Liver (tissue), 9 donors: Measurements from ENCODE around the gene AATK. TPM values are rescaled to one million over a fixed set of nuclear protein-coding genes. Genes with fewer than 3 reads are reported as not detected.

Experiments
- DNase-seq: peaks from one replicate; pipeline ENCODE4 v3.0.0-alpha.2; 2017; ENCODE audit warnings: low spot score
- H3K27ac ChIP-seq, 2 donors: one replicate each; pipeline ENCODE4 v1.7.0; 2013; ENCODE audit warnings: inconsistent platforms in 2 of 2, low read length in 2 of 2, control low read depth in 1 of 2, low read depth in 1 of 2, mild to moderate bottlenecking in 1 of 2
- H3K27me3 ChIP-seq, 4 donors: one replicate each; pipeline versions ENCODE4 v1.6.1 to v1.7.0; 2013; ENCODE audit warnings: low read length in 3 of 4, inconsistent platforms in 1 of 4, mild to moderate bottlenecking in 1 of 4, moderate library complexity in 1 of 4; ENCODE audit not compliant: control insufficient read depth in 4 of 4, insufficient read depth in 4 of 4
- H3K36me3 ChIP-seq, 4 donors: one replicate each; pipeline versions ENCODE4 v1.6.1 to v1.7.0; 2013; ENCODE audit warnings: low read length in 3 of 4, mild to moderate bottlenecking in 3 of 4, low read depth in 1 of 4, moderate library complexity in 1 of 4; ENCODE audit not compliant: control insufficient read depth in 4 of 4, insufficient read depth in 3 of 4
- H3K4me1 ChIP-seq, 4 donors: one replicate each; pipeline versions ENCODE4 v1.6.1 to v1.7.0; 2013; ENCODE audit warnings: low read length in 3 of 4, mild to moderate bottlenecking in 3 of 4, moderate library complexity in 1 of 4; ENCODE audit not compliant: control insufficient read depth in 4 of 4, insufficient read depth in 4 of 4
- H3K4me3 ChIP-seq, 3 donors: one replicate each; pipeline versions ENCODE4 v1.6.1 to v1.7.0; 2013; ENCODE audit warnings: low read length in 3 of 3, control low read depth in 1 of 3, low read depth in 1 of 3, mild to moderate bottlenecking in 1 of 3
- H3K9ac ChIP-seq, 2 donors: one replicate each; pipeline ENCODE4 v1.7.0; 2013; ENCODE audit warnings: low read length in 2 of 2, mild to moderate bottlenecking in 2 of 2, moderate library complexity in 2 of 2, control low read depth in 1 of 2, low read depth in 1 of 2
- H3K9me3 ChIP-seq, 4 donors: one replicate each; pipeline versions ENCODE4 v1.6.1 to v1.7.0; 2013; ENCODE audit warnings: low read length in 3 of 4; ENCODE audit not compliant: control insufficient read depth in 4 of 4
- ATF3 ChIP-seq: IDR thresholded peaks from 2 replicates; pipeline ENCODE4 v1.6.1; 2016; ENCODE audit warnings: antibody characterized with exemption
- EGR1 ChIP-seq, 2 donors: IDR thresholded peaks; 2 replicates each; pipeline ENCODE4 v1.6.1; 2016 to 2018; ENCODE audit warnings: antibody characterized with exemption in 2 of 2, low read depth in 2 of 2
- FOXA1 ChIP-seq: IDR thresholded peaks from 2 replicates; pipeline ENCODE4 v1.6.1; 2016; ENCODE audit warnings: antibody characterized with exemption
- FOXA2 ChIP-seq: IDR thresholded peaks from 2 replicates; pipeline ENCODE4 v1.6.1; 2016; ENCODE audit warnings: antibody characterized with exemption
- GABPA ChIP-seq, 2 donors: IDR thresholded peaks in 1 of 2; conservative IDR thresholded peaks in 1 of 2; 2 replicates each; pipeline ENCODE4 v1.6.1; 2016; ENCODE audit warnings: antibody characterized with exemption in 2 of 2, mild to moderate bottlenecking in 1 of 2, moderate library complexity in 1 of 2
- HNF4A ChIP-seq, 2 donors: conservative IDR thresholded peaks; 2 replicates each; pipeline ENCODE4 v1.6.1; 2016; ENCODE audit warnings: antibody characterized with exemption in 2 of 2, mild to moderate bottlenecking in 2 of 2
- HNF4G ChIP-seq: IDR thresholded peaks from 2 replicates; pipeline ENCODE4 v1.6.1; 2016; ENCODE audit warnings: antibody characterized with exemption
- JUND ChIP-seq, 2 donors: IDR thresholded peaks; 2 replicates each; pipeline ENCODE4 v1.6.1; 2016; ENCODE audit warnings: antibody characterized with exemption in 2 of 2
- NR2F2 ChIP-seq: IDR thresholded peaks from 2 replicates; pipeline ENCODE4 v1.6.1; 2016; ENCODE audit warnings: antibody characterized with exemption
- RAD21 ChIP-seq, 2 donors: IDR thresholded peaks; 2 replicates each; pipeline ENCODE4 v1.6.1; 2016; ENCODE audit warnings: antibody characterized with exemption in 2 of 2, mild to moderate bottlenecking in 2 of 2
- RXRA ChIP-seq, 2 donors: IDR thresholded peaks; 2 replicates each; pipeline ENCODE4 v1.6.1; 2017 to 2018; ENCODE audit warnings: antibody characterized with exemption in 2 of 2, mild to moderate bottlenecking in 1 of 2
- SP1 ChIP-seq: IDR thresholded peaks from 2 replicates; pipeline ENCODE4 v1.6.1; 2018; ENCODE audit warnings: antibody characterized with exemption, mild to moderate bottlenecking
- TAF1 ChIP-seq: conservative IDR thresholded peaks from 2 replicates; pipeline ENCODE4 v1.6.1; 2016; ENCODE audit warnings: antibody characterized with exemption, mild to moderate bottlenecking
- YY1 ChIP-seq: IDR thresholded peaks from 2 replicates; pipeline ENCODE4 v1.6.1; 2016; ENCODE audit warnings: antibody characterized with exemption, mild to moderate bottlenecking
- WGBS: extraction: QIAGEN DNeasy Blood & Tissue Kit; methylation state at CpG from one replicate; pipeline ENCODE4 v1.1.7; 2013; 5-methylcytosine and 5-hydroxymethylcytosine counted together
- polyA plus RNA-seq, 2 donors: library from polyadenylated mRNA; stranded (reverse) in 1 of 2; unstranded in 1 of 2; fragments of 200-250 nt in 1 of 2; fragments of >200 nt in 1 of 2; fragmentation: Nextera tagmentation in 1 of 2; extraction: Ambion mirVana in 1 of 2; gene quantifications; one replicate each; pipeline versions ENCODE4 v1.2.1 to v1.2.3, GENCODE V29; 2013 to 2015
- total RNA-seq, 2 donors: library from RNA; depleted of rRNA; stranded (reverse); fragments of >200 nt; gene quantifications; one replicate each; pipeline ENCODE4 v1.2.3, GENCODE V29; 2014
- TF ChIP-seq, protein P1 (sequence below): fragments of 150-350 bp; IDR thresholded peaks from 2 replicates; pipeline ENCODE4 v1.5.1; 2017; ENCODE audit warnings: improper control_type of control experiment, low read depth, low read length; ENCODE audit not compliant: missing input control
- TF ChIP-seq, protein P2 (sequence below): IDR thresholded peaks from 2 replicates; pipeline ENCODE4 v1.6.1; 2016; ENCODE audit warnings: antibody characterized with exemption, mild to moderate bottlenecking
- TF ChIP-seq, protein P3 (sequence below): IDR thresholded peaks from 2 replicates; pipeline ENCODE4 v1.6.1; 2016; ENCODE audit warnings: antibody characterized with exemption
- TF ChIP-seq, protein P4 (sequence below): IDR thresholded peaks from 2 replicates; pipeline ENCODE4 v1.6.1; 2016; ENCODE audit warnings: antibody characterized with exemption
- donor health status: healthy.
- donor health status: healthy.
- donor health status: healthy.
- donor health status: healthy.
- donor health status: healthy.

Gene AATK
- total and polyA plus RNA-seq, 4 donors: 0.24 to 2.3 (median 0.62) TPM

- DNase-seq: no peak
- peaks cover 0 to 20% (median 1%) of the 10 kb centered on the region in 4 donors for H3K36me3 ChIP-seq
- TF ChIP-seq SP1 (no peak), TAF1 (no peak), RAD21 (IDR thresholded peaks at IDR 0.05) (no peak), NR2F2 (no peak), JUND (IDR thresholded peaks at IDR 0.05) (no peak), FOXA2 (no peak)
- WGBS: 96% methylated on average over 11 of the region's 11 CpGs
- no peak overlapping the region for H3K4me3 ChIP-seq
- H3K27me3 ChIP-seq: no peaks in the 10 kb centered on the region
- H3K27ac ChIP-seq: no peak overlapping the region
- H3K9ac ChIP-seq: no peak overlapping the region
- no peaks in the 10 kb centered on the region for H3K9me3 ChIP-seq
- peaks cover 10 to 44% (median 23%) of the 10 kb centered on the region in 4 donors for H3K4me1 ChIP-seq
Observed at GRCh38 chr17:81115219-81115618, 50.8 kb downstream of the AATK start.

DNA sequence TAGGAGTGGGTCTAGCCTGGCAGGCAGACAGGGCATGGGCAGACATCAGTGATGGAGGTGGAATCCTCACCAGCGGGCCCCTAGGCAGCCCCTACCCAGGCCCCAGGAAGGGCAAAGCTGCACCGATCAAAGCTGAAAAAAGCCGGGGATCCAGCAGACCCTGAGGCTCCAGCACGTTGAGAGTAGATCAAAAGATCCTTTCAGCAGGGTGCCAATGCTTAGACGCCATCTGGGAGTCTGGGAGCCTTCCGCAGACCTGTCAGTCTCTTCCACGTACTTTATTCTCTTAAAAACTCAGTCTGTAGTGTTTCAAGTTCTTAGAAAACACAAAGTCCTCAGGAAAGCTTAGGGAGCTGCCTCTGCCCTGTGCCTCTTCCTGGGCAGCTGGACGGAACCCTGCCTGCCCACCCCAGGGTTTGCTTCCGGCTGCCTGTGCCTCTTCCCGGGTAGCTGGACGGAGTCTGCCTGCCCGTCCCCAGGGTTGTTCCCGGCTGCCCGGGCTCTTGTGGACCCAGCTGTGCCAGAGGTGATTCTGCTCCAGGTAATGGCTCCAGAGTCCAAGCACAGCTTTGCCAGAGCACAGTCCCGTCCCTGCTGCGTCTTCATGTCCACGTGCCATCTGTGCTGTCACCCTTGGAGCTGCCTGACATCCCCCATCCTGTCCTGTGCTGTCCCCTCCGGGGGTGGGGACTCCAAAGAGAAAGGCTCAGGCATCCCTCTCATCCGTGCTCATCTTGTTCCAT is 51.5 kb downstream of the AATK start:
- DNase-seq: no peak
- 80% methylated on average over 19 of the region's 19 CpGs for WGBS
- TF ChIP-seq, protein P1, sequence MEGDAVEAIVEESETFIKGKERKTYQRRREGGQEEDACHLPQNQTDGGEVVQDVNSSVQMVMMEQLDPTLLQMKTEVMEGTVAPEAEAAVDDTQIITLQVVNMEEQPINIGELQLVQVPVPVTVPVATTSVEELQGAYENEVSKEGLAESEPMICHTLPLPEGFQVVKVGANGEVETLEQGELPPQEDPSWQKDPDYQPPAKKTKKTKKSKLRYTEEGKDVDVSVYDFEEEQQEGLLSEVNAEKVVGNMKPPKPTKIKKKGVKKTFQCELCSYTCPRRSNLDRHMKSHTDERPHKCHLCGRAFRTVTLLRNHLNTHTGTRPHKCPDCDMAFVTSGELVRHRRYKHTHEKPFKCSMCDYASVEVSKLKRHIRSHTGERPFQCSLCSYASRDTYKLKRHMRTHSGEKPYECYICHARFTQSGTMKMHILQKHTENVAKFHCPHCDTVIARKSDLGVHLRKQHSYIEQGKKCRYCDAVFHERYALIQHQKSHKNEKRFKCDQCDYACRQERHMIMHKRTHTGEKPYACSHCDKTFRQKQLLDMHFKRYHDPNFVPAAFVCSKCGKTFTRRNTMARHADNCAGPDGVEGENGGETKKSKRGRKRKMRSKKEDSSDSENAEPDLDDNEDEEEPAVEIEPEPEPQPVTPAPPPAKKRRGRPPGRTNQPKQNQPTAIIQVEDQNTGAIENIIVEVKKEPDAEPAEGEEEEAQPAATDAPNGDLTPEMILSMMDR: no peak
- TF ChIP-seq NR2F2: no peak
- TF ChIP-seq JUND (IDR thresholded peaks at IDR 0.05): no peak
- no peak for TF ChIP-seq EGR1 (IDR thresholded peaks at IDR 0.05; ENCODE audit: low read depth in 2 of 2)
- no peak for TF ChIP-seq GABPA (IDR thresholded peaks at IDR 0.05 in 1 of 2, conservative IDR thresholded peaks at IDR 0.05 in 1 of 2)
- TF ChIP-seq YY1: no peak
- no peak for TF ChIP-seq TAF1
- no peak for TF ChIP-seq SP1
- TF ChIP-seq ATF3: no peak
- TF ChIP-seq, protein P2, sequence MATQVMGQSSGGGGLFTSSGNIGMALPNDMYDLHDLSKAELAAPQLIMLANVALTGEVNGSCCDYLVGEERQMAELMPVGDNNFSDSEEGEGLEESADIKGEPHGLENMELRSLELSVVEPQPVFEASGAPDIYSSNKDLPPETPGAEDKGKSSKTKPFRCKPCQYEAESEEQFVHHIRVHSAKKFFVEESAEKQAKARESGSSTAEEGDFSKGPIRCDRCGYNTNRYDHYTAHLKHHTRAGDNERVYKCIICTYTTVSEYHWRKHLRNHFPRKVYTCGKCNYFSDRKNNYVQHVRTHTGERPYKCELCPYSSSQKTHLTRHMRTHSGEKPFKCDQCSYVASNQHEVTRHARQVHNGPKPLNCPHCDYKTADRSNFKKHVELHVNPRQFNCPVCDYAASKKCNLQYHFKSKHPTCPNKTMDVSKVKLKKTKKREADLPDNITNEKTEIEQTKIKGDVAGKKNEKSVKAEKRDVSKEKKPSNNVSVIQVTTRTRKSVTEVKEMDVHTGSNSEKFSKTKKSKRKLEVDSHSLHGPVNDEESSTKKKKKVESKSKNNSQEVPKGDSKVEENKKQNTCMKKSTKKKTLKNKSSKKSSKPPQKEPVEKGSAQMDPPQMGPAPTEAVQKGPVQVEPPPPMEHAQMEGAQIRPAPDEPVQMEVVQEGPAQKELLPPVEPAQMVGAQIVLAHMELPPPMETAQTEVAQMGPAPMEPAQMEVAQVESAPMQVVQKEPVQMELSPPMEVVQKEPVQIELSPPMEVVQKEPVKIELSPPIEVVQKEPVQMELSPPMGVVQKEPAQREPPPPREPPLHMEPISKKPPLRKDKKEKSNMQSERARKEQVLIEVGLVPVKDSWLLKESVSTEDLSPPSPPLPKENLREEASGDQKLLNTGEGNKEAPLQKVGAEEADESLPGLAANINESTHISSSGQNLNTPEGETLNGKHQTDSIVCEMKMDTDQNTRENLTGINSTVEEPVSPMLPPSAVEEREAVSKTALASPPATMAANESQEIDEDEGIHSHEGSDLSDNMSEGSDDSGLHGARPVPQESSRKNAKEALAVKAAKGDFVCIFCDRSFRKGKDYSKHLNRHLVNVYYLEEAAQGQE: no peak
- no peak for TF ChIP-seq FOXA2
- TF ChIP-seq, protein P3, sequence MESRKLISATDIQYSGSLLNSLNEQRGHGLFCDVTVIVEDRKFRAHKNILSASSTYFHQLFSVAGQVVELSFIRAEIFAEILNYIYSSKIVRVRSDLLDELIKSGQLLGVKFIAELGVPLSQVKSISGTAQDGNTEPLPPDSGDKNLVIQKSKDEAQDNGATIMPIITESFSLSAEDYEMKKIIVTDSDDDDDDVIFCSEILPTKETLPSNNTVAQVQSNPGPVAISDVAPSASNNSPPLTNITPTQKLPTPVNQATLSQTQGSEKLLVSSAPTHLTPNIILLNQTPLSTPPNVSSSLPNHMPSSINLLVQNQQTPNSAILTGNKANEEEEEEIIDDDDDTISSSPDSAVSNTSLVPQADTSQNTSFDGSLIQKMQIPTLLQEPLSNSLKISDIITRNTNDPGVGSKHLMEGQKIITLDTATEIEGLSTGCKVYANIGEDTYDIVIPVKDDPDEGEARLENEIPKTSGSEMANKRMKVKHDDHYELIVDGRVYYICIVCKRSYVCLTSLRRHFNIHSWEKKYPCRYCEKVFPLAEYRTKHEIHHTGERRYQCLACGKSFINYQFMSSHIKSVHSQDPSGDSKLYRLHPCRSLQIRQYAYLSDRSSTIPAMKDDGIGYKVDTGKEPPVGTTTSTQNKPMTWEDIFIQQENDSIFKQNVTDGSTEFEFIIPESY: no peak
- TF ChIP-seq HNF4A (conservative IDR thresholded peaks at IDR 0.05): no peak
- TF ChIP-seq HNF4G: no peak
- no peak for TF ChIP-seq RXRA (IDR thresholded peaks at IDR 0.05)
- TF ChIP-seq FOXA1: no peak
- TF ChIP-seq RAD21 (IDR thresholded peaks at IDR 0.05): no peak
- TF ChIP-seq, protein P4, sequence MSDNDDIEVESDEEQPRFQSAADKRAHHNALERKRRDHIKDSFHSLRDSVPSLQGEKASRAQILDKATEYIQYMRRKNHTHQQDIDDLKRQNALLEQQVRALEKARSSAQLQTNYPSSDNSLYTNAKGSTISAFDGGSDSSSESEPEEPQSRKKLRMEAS: no peak
- Histone ChIP-seq H3K4me1 (peaks cover 10 to 44% (median 23%) of the 10 kb centered on the region in 4 donors), H3K4me3 (no peak overlapping the region), H3K9ac (no peak overlapping the region), H3K27ac (no peak overlapping the region), H3K36me3 (peaks cover 0 to 26% (median 6%) of the 10 kb centered on the region in 4 donors), H3K27me3 (no peaks in the 10 kb centered on the region), H3K9me3 (no peaks in the 10 kb centered on the region)
